Stromal cell of bone marrow (primary cell): ENCODE measurements around the gene BLTP3A.
A peak's percentile ranks its signal among the peaks of the same experiment; 100 is the strongest.
"Not testable (repeated sequence)": the region's sequence is repeated elsewhere in the genome, so short reads cannot be mapped to it uniquely, and the experiment has no call there.

Source experiments
- DNase-seq: peaks from one replicate; pipeline ENCODE4 v3.0.0-alpha.2; 2012; ENCODE audit warnings: low read depth

The BLTP3A gene, protein sequence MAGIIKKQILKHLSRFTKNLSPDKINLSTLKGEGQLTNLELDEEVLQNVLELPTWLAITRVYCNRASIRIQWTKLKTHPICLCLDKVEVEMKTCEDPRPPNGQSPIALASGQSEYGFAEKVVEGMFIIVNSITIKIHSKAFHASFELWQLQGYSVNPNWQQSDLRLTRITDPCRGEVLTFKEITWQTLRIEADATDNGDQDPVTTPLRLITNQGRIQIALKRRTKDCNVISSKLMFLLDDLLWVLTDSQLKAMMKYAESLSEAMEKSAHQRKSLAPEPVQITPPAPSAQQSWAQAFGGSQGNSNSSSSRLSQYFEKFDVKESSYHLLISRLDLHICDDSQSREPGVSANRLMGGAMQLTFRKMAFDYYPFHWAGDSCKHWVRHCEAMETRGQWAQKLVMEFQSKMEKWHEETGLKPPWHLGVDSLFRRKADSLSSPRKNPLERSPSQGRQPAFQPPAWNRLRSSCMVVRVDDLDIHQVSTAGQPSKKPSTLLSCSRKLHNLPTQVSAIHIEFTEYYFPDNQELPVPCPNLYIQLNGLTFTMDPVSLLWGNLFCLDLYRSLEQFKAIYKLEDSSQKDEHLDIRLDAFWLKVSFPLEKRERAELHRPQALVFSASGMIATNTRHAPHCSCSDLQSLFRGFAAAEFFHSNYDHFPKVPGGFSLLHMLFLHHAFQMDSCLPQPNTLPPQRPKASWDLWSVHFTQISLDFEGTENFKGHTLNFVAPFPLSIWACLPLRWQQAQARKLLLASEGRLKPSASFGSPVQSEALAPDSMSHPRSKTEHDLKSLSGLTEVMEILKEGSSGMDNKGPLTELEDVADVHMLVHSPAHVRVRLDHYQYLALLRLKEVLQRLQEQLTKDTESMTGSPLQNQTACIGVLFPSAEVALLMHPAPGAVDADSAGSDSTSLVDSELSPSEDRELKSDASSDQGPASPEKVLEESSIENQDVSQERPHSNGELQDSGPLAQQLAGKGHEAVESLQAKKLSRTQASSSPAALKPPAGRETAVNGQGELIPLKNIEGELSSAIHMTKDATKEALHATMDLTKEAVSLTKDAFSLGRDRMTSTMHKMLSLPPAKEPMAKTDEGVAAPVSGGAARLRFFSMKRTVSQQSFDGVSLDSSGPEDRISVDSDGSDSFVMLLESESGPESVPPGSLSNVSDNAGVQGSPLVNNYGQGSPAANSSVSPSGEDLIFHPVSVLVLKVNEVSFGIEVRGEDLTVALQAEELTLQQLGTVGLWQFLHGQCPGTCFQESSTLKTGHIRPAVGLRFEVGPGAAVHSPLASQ (N-terminal part only)

DNA sequence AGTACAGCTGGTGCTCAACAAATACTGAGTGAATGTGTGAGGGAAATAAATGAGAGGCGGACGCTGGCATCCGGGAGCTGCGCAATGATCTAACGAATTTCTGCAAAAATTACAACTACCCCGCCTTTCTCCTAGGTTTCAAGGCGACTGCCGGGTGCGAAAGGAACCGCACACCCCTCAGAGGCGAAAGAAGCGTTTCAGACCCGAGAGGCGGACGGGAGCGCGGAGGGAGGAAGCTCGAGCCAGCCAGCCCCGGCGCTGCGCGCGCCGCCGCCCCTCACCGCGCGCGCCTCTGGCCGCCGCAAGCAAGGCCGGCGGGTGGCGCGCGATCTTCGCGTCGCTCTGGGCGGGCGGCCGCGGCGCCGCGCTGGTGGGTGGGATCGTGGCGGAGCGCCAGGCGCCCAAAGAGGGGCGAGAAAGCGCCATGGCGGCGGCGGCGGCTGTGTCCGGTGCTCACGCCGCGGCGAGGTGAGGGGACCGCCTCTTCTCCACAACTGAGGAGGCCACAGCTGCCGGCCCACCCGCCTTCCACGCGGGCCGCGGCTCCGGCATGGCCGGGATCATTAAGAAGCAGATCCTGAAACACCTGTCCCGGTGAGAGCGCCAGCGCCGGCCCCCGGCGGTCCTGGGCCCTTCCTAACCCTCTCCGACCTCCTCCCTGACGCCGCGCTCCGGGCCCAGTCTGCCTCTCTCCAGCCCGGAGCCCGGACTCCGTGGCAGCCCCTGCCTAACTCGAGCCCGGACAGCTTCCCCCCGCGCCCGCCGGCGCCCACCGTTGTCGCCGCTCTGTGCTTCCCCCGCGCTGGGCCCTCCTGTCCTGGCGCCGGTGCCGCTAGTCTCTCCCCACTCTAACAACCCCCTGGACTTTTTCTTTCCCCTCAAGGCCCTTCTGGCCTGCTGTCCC lies at the start of gene BLTP3A:
Gene BLTP3A, plus strand, starts transcription at position 383 of the 904 bp plus-strand sequence. Its CDS starts 168 bp downstream, at position 551.
- peak; percentile 40 for DNase-seq

DNA sequence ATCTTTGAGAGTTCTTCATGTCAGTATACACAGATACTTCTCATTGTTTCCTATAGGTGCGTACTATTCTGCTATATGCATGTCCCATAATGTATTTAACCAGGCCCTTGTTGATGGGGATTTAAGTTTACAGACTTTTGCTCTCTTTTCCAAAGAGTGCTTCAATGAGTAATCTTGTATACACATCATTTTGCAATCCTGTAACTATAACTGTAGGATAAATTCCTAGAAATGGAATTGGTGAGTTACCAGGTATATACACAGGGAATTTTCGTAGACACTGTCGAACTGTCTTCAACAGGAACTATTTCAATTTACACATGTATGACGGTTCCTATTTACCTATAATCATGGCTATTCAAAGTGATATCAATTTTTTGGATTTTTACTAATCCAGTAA lies 49.8 kb upstream of the BLTP3A start:
- DNase-seq = no peak

DNA sequence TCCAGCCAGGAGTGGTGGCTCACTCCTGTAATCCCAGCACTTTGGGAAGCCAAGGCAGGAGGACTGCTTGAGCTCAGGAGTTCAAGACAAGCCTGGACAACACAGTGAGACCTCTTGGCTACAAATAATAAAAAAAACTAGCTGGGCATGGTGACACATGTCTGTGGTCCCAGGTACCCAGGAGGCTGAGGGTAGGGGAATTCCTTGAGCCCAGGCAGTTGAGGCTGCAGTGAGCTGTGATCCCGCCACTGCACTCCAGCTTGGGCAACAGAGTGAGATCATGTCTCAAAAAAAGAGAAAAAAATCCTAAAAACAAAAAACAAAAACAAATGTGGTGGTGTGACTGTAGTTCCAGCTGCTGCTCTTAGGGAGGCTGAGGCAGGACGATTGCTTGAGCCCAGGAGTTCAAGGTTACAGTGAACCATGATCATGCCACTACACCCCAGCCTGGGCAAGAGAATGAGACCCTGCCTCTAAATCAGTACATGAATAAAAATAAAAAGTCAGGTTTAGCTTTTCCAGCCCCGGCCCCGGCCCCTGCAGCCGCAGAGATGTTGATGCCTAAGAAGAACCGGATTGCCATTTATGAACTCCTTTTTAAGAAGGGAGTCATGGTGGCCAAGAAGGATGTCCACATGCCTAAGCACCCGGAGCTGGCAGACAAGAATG lies 48.1 kb upstream of the BLTP3A start:
- no peak for DNase-seq

DNA sequence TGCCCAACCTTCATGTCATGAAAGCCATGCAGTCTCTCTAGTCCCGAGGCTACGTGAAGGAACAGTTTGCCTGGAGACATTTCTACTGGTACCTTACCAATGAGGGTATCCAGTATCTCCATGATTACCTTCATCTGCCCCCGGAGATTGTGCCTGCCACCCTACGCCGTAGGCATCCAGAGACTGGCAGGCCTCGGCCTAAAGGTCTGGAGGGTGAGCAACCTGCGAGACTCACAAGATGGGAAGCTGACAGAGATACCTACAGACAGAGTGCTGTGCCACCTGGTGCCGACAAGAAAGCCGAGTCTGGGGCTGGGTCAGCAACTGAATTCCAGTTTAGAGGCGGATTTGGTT lies 47.6 kb upstream of the BLTP3A start:
- DNase-seq = not testable (repeated sequence)

DNA sequence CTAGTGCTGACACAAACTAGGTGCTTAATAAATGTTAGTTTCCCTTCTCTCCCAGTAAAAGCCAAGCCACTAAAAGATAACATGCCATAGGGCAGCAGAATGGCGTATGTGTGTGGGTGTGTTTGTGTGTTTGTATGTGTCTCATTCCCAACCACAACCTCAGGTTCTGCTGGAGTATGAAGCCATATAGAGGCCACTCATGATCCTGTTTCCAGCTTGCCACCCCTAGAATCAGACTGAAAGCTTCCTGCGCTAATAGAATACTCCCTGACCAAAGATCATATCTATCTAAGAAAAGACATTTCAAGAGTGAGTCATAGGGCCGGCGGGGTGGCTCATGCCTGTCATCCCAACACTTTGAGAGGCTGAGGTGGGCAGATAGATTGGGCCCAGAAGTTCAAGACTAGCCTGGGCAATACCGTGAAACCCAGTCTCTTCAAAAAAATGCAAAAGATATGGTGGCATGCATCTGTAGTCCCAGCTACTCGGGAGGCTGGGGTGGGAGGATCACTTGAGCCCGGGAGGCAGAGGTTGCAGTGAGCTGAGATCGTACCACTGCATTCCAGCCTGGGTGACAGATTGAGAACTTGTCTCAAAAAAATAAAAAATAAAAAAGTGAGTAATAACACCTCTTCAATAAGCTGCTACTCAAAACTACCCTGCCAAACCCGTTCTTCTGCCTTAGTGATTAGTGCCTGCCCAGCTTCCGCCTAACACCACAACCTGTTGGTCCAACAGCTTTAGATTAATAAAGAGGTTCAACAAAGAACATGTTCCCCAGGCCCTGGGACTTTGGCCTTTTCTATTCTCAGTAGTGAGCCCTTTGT lies 46.4 kb upstream of the BLTP3A start:
- DNase-seq = no peak

DNA sequence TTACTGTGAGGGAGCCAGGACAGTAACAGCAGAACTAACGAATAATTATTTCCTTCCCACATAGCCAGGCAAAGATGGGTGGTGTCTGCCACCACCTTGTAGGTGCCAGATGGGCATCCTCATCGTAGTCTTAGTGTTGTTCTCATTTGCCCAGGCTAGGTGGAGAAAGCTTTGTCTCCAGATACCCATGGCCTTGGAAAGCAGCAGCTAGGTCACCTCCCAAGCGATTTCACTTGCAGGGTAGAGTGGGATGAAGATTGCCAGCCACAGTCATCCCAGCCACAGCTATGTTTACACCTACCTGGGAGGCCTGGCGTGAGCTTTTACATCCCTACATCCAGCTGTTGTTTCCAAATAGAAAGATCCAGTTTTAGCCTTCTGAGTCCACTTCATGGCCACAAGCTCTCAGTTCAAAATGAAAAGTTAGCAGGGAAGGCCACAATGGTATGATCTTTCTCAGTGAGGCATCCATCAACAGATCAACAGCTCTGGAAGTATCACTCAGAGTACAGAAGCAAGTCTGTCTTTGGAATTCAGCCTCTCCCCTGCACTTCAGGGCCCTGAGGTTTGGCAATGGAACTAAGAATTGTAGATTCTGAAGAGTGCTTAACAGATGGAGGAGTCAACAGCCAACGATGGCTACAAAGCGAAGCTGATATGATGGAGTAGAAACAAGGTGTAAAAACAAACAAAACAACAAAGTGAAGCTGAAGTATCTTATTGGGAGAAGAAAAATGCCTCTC lies 45.6 kb upstream of the BLTP3A start:
- DNase-seq = no peak

DNA sequence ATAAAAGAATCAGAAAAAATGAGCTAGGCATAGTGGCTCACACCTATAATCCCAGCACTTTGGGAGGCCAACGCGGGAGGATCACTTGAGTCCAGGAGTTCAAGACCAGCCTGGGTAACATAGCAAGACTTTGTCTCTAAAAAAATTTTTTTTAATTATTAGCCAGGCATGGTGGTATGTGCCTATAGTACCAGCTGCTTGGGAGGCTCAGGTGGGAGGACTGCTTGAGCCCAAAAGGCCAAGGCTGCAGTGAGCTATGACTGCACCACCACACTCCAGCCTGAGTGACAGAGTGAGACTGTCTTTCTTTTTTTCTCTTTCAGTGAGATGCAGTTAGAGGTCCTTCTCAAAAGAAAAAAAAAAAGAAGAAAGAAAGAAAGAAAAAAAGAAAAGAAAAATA lies 43.1 kb upstream of the BLTP3A start:
- DNase-seq = no peak

DNA sequence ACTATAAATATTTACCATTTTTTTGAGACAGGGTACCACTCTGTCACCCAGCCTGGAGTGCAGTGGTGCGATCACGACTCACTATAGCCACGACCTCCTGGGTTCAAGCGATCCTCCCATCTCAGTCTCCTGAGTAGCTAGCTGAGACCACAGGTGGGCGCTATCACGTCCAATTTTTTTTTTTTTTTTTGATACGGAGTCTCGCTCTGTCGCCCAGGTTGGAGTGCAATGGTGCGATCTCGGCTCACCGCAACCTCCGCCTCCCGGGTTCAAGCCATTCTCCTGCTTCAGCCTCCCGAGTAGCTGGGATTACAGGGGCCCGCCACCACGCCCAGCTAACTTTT lies 35.4 kb upstream of the BLTP3A start:
- not testable (repeated sequence) for DNase-seq

DNA sequence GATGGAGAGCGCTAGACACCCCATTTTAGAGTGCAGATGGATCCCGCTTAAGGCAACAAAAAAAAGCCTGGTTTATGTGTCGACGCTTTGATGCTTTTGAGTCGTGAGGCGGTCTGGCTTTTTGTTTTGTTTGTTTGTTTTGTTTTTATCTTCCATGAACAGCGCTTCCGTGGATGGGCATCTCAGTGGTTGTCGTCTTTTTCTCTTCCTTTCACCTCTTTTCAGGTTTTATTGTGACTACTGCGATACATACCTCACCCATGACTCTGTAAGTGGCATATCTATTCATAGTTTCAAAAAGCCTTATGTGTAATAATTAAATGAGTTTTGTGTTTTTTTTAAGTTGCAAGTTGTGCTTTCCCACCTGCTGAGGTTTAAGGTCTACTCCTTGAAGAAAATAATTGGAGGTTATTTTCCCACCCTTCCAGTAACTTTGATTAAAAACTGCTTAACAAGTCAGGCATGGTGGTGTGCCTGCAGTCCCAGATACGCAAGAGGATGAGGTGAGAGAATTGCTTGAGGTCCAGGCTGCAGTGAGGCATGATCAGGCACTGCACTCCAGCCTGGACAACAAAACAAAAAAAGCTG lies 34.1 kb upstream of the BLTP3A start:
- no peak for DNase-seq

DNA sequence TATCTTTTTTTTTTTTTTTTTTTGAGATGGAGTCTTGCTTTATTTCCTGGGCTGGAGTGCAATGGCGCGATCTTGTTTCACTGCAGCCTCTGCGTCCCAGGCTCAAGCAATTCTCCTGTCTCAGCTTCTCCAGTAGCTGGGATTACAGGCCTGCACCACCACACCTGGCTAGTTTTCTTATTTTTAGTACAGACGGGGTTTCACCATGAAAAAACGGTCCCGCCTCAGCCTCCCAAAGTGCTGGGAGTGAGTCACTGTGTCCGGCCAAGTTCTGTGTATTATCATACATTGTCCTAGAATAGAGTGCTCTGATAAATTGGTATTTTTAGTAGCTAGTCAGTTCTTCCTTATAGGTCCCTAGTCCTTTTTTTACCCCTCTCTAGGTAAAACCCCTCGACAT lies 31.8 kb upstream of the BLTP3A start:
- DNase-seq = no peak

DNA sequence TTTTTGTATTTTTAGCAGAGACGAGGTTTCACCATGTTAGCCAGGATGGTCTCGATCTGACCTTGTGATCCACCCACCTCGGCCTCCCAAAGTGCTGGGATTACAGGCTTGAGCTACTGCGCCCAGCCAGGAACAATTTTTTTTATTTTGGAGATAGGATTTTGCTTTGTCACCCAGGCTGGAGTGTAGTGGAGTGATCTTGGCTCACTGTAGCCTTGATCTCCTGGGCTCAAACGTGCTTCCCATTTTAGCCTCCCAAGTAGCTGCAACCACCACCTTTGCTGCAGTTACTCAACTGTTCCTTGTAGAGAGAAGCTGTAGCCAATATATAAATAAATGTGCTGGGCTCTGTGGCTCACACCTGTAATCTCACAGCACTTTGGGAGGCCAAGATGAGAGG lies 30.2 kb upstream of the BLTP3A start:
- DNase-seq = not testable (repeated sequence)

DNA sequence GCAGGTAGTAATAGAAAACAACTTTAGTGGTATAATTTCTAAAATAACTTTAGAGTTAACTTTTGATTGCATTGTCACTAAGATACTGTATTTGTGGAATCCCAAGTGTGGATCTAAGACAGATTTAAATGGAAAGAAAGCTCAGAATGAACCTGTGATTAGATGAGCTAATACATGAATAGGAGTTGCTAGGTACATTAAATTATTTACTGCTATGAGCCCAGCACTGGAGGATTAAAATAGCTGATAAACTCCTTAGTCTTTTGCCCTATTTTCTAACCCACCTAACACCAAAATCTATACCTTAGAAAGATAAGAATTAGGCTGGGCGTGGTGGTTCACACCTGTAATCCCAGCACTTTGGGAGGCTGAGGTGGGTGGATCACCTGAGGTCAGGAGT lies 23.7 kb upstream of the BLTP3A start:
- no peak for DNase-seq

DNA sequence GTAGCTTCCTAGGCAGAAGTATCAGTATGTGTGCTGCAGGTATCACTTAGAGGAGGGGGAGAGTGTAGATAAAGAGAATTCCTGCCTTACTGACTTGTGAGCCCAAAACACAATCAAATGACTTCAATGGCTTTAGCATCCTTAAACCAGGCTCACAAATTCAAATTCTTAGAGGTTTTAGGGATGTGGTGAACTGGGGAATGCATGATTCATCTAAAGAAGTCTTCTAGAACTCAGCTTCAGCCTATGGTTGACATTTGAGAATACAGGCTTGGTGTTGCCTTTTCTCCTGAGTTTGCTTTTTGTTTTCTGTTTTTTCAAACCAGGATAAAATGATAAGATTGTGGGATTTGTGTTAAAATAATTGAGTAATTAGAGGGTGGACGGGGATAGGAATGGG lies 20.2 kb upstream of the BLTP3A start:
- DNase-seq = no peak

DNA sequence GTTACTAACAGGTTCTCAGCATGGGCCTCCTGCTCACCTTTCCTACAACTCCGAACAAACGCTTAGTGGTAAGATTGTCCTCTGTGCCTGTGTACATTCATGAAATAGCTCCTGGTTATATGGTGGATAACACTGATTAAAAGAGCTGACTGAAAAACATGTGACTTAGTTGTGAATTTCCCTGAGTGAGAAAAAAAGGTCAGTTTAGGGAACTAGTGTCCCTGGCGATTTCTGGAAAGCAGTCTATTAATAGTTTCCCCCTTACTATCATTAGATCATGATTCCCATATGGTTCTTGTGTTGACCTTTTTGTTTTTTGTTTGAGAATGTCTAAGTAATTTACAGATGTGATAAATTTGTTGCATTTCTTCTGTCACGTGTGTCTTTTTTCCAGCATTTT lies 18.9 kb upstream of the BLTP3A start:
- DNase-seq = no peak

DNA sequence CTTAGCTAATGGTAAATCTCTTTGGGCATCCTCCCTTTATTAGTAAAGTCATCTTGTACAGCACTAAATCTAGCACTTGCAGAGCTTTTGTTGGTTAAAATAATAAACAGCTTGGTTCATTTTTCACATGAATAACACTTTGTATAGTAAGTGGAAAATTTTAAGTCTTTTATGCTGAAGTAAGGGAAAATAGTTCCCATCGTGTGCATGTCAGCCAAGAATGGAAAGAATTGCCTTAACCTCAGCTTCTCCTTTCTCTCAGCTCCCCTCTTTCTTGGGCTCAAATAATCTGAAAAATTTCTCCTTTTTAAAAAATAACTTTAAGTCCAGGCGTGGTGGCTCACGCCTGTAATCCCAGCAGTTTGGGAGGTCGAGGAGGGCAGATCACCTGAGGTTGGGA lies 18.0 kb upstream of the BLTP3A start:
- no peak for DNase-seq

DNA sequence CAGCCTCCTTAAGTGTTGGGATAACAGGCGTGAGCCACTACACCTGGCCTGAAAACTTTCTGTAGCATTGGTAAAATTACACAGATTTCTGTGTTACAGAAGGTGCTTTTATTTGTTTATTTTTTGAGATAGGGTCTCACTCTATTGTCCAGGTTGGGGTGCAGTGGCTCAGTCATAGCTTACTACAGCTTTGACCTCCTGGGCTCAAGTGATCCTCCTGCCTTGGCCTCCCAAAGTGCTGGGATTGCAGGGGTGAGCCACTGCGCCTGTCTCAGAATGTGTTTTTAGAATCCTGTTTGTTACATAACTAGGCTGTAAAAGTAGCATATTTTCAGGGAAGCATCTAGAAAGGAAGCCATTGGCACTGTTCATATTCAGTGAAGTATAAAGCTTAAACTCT lies 16.9 kb upstream of the BLTP3A start:
- no peak for DNase-seq

DNA sequence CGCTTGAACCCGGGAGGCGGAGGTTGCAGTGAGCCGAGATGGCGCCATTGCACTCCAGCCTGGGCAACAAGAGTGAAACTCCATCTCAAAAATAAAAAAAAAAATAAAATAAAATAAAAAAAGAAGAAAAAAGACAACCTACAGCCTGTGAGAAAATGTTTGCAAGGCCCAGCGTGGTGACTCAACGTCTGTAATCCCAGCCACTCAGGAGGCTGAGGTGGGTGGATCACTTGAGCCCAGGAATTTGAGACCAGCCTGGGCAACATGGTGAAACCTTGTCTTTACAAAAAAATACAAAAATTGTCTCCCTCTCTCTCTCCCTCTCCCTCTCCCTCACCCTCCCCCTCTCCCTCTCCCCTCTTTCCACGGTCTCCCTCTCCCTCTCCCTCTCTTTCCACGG lies 6.5 kb upstream of the BLTP3A start:
- not testable (repeated sequence) for DNase-seq

DNA sequence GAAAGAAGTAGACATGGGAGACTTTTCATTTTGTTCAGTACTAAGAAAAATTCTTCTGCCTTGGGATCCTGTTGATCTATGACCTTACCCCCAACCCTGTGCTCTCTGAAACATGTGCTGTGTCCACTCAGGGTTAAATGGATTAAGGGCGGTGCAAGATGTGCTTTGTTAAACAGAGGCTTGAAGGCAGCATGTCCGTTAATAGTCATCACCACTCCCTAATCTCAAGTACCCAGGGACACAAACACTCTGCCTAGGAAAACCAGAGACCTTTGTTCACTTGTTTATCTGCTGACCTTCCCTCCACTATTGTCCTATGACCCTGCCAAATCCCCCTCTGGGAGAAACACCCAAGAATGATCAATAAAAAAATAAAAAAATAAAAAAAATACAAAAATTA lies 4.7 kb upstream of the BLTP3A start:
- not testable (repeated sequence) for DNase-seq

DNA sequence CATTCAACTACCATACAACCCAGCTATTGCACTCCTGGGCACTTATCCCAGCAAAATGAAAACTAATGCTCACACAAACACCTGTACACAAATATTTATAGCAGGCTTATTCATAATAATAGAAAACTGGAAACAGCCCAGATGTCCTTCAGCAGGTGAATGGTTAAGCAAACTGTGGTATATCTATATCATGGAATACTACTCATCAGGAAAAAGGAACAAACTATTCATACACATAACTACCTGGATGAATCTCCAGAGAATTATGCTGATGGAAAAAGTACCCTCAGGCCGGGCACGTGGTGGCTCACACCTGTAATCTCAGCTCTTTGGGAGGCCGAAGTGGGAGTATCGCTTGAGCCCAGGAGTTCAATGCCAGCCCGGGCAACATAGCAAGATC lies 3.8 kb upstream of the BLTP3A start:
- DNase-seq = no peak
